Activated effector memory CD4-positive, alpha-beta T cell treated with Interleukin-2 at 50 U/mL for 16 hours (primary cell): ENCODE results near the gene FAM83E.
"Not testable (repeated sequence)": the region's sequence is repeated elsewhere in the genome, so short reads cannot be mapped to it uniquely, and the experiment has no call there.

Experiments
- DNase-seq: peaks from one replicate; pipeline ENCODE4 v3.0.0-alpha.2; 2020

Gene FAM83E

GRCh38 chr19:48608798-48609263 lies 6.0 kb downstream of the FAM83E start:
- peak; percentile 49 for DNase-seq

- DNase-seq: no peak
Observed at GRCh38 chr19:48607359-48607755, 7.5 kb downstream of the FAM83E start.

- DNase-seq: no peak
Observed at GRCh38 chr19:48606463-48607358, 8.2 kb downstream of the FAM83E start, which contains the start of gene SPACA4. SPACA4 (plus strand) TSS chr19:48606742; CDS start chr19:48606979, 237 bp downstream.

GRCh38 chr19:48603850-48604249 lies 11.0 kb downstream of the FAM83E start:
- no peak for DNase-seq

- no peak for DNase-seq
Observed at GRCh38 chr19:48603449-48603848, 11.4 kb downstream of the FAM83E start.

- no peak for DNase-seq
Observed at GRCh38 chr19:48603001-48603400, 11.9 kb downstream of the FAM83E start.

- no peak for DNase-seq
Observed at GRCh38 chr19:48600679-48601417, 14.0 kb downstream of the FAM83E start.

- no peak for DNase-seq
Observed at GRCh38 chr19:48598996-48599700, 15.7 kb downstream of the FAM83E start.

- peak; percentile 45 for DNase-seq
Observed at GRCh38 chr19:48596679-48597465, 18.0 kb downstream of the FAM83E start.

- no peak for DNase-seq
Observed at GRCh38 chr19:48596237-48596636, 18.6 kb downstream of the FAM83E start.

GRCh38 chr19:48595833-48596232 lies 19.0 kb downstream of the FAM83E start:
- DNase-seq: no peak

- DNase-seq: no peak
Observed at GRCh38 chr19:48595171-48595570, 19.7 kb downstream of the FAM83E start.

GRCh38 chr19:48591021-48591420 lies 23.9 kb downstream of the FAM83E start:
- no peak for DNase-seq

- peak; percentile 73 for DNase-seq
Observed at GRCh38 chr19:48588670-48589401, 26.0 kb downstream of the FAM83E start.

- no peak for DNase-seq
Observed at GRCh38 chr19:48587387-48587786, 27.5 kb downstream of the FAM83E start.

- DNase-seq: no peak
Observed at GRCh38 chr19:48582168-48582567, 32.7 kb downstream of the FAM83E start.

GRCh38 chr19:48578891-48579290 lies 36.0 kb downstream of the FAM83E start:
- DNase-seq: no peak

- not testable (repeated sequence) for DNase-seq
Observed at GRCh38 chr19:48577908-48578307, 37.0 kb downstream of the FAM83E start.

- DNase-seq: no peak
Observed at GRCh38 chr19:48575931-48576622, 38.8 kb downstream of the FAM83E start.

- no peak for DNase-seq
Observed at GRCh38 chr19:48573163-48573505, 41.7 kb downstream of the FAM83E start.
